IMR-90 (cell line): ENCODE data around the gene TMEM127.

Source experiments
- CEBPB ChIP-seq: IDR thresholded peaks from 2 replicates; pipeline ENCODE4 v1.6.1; 2012; ENCODE audit warnings: low read depth, low read length, improper control_type of control experiment
- CHD1 ChIP-seq: IDR thresholded peaks from 2 replicates; pipeline ENCODE4 v1.6.1; 2012; ENCODE audit warnings: low read depth, low read length, improper control_type of control experiment
- FOS ChIP-seq: fragments of 150-350 bp; IDR thresholded peaks from 2 replicates; pipeline ENCODE4 v1.6.1; 2016; ENCODE audit warnings: low read depth, low read length
- POLR2A ChIP-seq: IDR thresholded peaks from 2 replicates; pipeline ENCODE4 v1.6.1; 2012; ENCODE audit warnings: mild to moderate bottlenecking, low read depth, low read length
- RAD21 ChIP-seq: IDR thresholded peaks from 2 replicates; pipeline ENCODE4 v1.6.1; 2012; ENCODE audit warnings: low read length, improper control_type of control experiment
- RCOR1 ChIP-seq: IDR thresholded peaks from 2 replicates; pipeline ENCODE4 v1.6.1; 2012; ENCODE audit warnings: mild to moderate bottlenecking, low read length, improper control_type of control experiment; ENCODE audit not compliant: insufficient replicate concordance
- SMC3 ChIP-seq: fragments of 150-350 bp; IDR thresholded peaks from 2 replicates; pipeline ENCODE4 v1.6.1; 2016; ENCODE audit warnings: low read depth, mild to moderate bottlenecking, antibody characterized with exemption, low read length, moderate library complexity
- TF ChIP-seq, protein P1 (sequence below): conservative IDR thresholded peaks from 2 replicates; pipeline ENCODE4 v1.5.1; 2012; ENCODE audit warnings: mild to moderate bottlenecking, low read depth, low read length, improper control_type of control experiment
- TF ChIP-seq, protein P2 (sequence below): fragments of 150-350 bp; IDR thresholded peaks from 2 replicates; pipeline ENCODE4 v1.6.1; 2017; ENCODE audit warnings: mild to moderate bottlenecking, antibody characterized with exemption, low read length, low read depth

DNA sequence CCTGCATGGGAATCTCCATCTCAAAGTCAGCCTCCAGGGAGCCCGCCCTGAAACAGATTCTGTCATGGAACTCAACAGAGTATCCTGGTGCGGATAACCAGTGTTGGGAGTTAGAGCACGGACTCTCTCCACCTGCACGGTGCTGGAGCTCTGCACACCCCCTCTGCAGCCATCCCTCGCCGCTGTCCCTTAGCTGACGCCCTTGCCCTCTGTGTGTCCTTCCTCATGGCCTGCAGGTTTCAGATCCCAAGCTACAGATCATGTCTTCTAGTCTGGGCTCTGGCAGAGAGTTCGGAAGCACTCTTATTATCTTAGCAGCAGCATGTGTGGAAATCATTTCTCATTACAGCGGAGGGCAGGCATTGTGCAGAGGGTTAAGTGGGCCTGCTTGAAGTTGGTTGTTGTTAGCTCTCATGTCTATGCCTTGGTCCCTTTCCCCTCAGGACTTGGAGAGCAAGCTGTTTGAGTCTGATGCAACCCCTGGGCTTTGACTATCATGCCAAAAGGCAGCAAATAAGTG is 26.0 kb downstream of the TMEM127 start:
- TF ChIP-seq RAD21, result no peak
- TF ChIP-seq, protein P1, sequence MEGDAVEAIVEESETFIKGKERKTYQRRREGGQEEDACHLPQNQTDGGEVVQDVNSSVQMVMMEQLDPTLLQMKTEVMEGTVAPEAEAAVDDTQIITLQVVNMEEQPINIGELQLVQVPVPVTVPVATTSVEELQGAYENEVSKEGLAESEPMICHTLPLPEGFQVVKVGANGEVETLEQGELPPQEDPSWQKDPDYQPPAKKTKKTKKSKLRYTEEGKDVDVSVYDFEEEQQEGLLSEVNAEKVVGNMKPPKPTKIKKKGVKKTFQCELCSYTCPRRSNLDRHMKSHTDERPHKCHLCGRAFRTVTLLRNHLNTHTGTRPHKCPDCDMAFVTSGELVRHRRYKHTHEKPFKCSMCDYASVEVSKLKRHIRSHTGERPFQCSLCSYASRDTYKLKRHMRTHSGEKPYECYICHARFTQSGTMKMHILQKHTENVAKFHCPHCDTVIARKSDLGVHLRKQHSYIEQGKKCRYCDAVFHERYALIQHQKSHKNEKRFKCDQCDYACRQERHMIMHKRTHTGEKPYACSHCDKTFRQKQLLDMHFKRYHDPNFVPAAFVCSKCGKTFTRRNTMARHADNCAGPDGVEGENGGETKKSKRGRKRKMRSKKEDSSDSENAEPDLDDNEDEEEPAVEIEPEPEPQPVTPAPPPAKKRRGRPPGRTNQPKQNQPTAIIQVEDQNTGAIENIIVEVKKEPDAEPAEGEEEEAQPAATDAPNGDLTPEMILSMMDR, result no peak
- TF ChIP-seq CEBPB, result no peak
- TF ChIP-seq POLR2A, result no peak
- no peak for TF ChIP-seq FOS
- no peak for TF ChIP-seq RCOR1
- TF ChIP-seq, protein P2, sequence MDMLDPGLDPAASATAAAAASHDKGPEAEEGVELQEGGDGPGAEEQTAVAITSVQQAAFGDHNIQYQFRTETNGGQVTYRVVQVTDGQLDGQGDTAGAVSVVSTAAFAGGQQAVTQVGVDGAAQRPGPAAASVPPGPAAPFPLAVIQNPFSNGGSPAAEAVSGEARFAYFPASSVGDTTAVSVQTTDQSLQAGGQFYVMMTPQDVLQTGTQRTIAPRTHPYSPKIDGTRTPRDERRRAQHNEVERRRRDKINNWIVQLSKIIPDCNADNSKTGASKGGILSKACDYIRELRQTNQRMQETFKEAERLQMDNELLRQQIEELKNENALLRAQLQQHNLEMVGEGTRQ, result no peak
- no peak for TF ChIP-seq SMC3
- no peak for TF ChIP-seq CHD1
